NCI-H510A (cell line): ENCODE measurements around the gene TRIL.

Experiments
- DNase-seq: peaks from one replicate; lab custom pipeline; 2025; lab: John Stamatoyannopoulos, UW

The TRIL gene, protein sequence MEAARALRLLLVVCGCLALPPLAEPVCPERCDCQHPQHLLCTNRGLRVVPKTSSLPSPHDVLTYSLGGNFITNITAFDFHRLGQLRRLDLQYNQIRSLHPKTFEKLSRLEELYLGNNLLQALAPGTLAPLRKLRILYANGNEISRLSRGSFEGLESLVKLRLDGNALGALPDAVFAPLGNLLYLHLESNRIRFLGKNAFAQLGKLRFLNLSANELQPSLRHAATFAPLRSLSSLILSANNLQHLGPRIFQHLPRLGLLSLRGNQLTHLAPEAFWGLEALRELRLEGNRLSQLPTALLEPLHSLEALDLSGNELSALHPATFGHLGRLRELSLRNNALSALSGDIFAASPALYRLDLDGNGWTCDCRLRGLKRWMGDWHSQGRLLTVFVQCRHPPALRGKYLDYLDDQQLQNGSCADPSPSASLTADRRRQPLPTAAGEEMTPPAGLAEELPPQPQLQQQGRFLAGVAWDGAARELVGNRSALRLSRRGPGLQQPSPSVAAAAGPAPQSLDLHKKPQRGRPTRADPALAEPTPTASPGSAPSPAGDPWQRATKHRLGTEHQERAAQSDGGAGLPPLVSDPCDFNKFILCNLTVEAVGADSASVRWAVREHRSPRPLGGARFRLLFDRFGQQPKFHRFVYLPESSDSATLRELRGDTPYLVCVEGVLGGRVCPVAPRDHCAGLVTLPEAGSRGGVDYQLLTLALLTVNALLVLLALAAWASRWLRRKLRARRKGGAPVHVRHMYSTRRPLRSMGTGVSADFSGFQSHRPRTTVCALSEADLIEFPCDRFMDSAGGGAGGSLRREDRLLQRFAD

GRCh38 chr7:28958235-28958979, at the start of gene TRIL:
TRIL (minus strand) TSS chr7:28958330; CDS start chr7:28958046, 284 bp downstream.
- peak; percentile 53 for DNase-seq

GRCh38 chr7:29007127-29007526, 49.0 kb upstream of the TRIL start:
- no peak for DNase-seq

- no peak for DNase-seq
Observed at GRCh38 chr7:29005829-29006228, 47.7 kb upstream of the TRIL start.

DNA sequence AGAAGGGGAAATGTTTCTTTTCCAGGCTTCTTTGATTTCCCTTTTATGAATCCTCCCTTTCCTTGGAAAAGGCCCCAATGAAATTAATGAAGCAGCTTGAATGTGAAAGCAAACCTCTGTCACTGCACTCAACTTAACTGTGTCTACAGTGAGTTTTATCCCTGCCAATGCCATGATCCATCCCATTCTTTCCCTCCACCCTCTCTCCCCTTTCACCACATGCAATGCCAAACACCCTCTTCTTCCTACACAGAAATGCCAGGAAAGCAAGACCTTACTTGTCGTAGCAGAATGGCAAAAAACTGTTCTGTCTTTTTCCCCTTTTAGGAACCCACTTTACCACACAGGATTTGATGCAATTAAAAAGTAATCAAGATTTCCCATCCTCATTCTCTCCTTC, 47.3 kb upstream of the TRIL start:
- no peak for DNase-seq

DNA sequence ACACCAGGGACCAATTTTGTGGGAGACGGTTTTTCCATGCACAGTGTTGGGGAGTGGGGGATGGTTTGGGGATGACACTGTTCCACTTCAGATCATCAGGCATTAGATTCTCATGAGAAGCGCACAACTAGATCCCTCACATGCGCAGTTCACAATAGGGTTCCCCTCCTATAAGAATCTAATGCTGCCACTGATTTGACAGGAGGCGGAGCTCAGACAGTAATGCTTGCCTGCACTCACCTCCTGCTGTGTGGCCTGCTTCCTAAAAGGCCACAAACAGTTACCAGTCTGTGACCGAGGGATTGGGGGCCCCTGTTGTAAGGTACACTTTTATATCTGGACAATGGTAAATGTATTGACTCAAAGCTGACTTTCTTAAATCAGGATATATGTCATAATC, 45.6 kb upstream of the TRIL start:
- DNase-seq, result no peak

GRCh38 chr7:29000717-29001076, 42.6 kb upstream of the TRIL start:
- no peak for DNase-seq

- no peak for DNase-seq
Observed at GRCh38 chr7:28999895-29000716, 42.0 kb upstream of the TRIL start.

- no peak for DNase-seq
Observed at GRCh38 chr7:28999427-28999826, 41.3 kb upstream of the TRIL start.

DNA sequence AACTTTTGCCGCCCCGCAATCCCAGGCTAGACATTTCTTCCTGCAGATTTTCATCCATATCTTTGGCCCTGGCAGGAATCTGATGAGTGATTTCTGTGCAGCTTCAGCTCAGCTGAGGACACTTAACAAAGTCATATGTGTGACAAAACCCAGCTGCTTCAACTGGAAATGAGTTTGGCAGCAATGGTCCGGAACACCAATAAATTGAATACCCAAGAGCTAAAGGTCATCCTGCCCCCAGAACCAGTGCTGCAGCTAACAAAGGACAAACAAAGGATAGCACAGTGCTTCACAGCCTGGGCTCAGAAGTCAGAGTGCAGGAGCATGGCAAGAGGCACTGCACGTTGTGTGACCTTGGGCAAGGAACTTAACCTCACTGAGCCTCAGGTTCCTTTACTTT, 40.0 kb upstream of the TRIL start:
- DNase-seq, result no peak

GRCh38 chr7:28996836-28997235, 38.7 kb upstream of the TRIL start:
- DNase-seq, result no peak

- DNase-seq, result no peak
Observed at GRCh38 chr7:28993371-28993770, 35.2 kb upstream of the TRIL start.

GRCh38 chr7:28992798-28993197, 34.7 kb upstream of the TRIL start:
- DNase-seq, result no peak

DNA sequence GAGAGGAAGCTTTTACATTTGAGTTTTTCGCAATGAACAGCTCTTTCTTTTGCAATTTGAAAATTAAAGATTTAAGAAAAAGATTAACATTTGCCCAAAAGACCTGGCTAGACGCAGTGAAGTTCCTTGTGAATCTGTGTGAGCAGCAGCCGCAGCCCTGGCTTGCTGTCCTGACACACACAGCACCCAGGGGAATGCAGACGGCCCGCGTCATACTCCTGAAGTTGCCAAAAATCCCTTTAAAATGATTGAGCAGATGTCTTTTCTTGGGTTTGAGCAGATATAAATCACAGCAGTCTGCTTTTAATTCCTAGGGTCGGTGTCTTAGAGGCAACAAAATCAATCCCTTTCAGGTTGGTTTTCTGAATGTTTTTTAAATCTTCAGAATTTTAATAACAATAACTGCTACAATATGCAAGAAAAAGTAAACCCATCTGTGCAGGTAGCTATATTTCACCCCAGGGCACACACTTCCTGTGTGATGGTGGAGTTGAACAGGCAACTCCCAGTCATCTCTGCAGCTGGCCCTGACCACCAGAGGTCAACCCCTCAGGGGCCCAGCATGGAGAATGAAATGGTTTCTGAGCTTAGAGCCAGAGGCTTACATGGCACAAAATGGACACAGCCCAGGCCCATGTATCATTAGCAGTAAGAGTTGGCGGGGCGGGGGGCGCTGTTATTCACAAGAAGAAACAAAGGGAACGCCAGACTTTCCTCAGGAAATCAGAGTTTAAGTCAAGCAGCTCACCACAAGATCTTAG, 32.2 kb upstream of the TRIL start:
- no peak for DNase-seq

GRCh38 chr7:28989211-28989980, 31.3 kb upstream of the TRIL start:
- DNase-seq, result no peak

- DNase-seq, result no peak
Observed at GRCh38 chr7:28988810-28989209, 30.7 kb upstream of the TRIL start.

- no peak for DNase-seq
Observed at GRCh38 chr7:28988091-28988490, 30.0 kb upstream of the TRIL start.

GRCh38 chr7:28986765-28987110, 28.6 kb upstream of the TRIL start:
- DNase-seq, result no peak

- DNase-seq, result no peak
Observed at GRCh38 chr7:28986028-28986764, 28.1 kb upstream of the TRIL start.

DNA sequence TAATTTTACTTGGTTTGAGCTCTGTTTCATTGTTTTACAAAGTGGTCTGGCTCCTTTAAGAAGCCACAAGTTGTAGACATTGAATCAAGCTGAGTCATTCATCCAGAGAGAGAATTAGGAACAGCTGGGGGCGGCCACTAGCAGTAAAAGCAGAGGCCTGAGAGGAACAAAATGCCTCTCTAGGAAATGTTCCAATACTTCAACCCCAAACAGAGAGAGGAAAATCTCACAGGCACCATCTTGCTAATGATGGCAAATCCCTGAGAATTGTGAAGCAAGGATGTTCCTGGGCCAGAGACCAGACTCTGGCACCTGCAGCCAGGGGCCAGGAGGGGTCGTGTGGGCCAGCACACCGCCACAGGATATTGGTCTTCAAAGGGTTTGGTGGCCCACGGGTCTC, 26.5 kb upstream of the TRIL start:
- no peak for DNase-seq

- no peak for DNase-seq
Observed at GRCh38 chr7:28984217-28984616, 26.1 kb upstream of the TRIL start.
